ENCODE measurements around the gene RB1. TPM values are rescaled to one million over a fixed set of nuclear protein-coding genes. Genes with fewer than 3 reads are reported as not detected.

Gene RB1
- total and polyA plus RNA-seq, 9 of the 15 experiments (the other 6 are each of a cell fraction or from before 2014, with no cell fraction given), result 5.0 to 23.8 (median 17.9) TPM

DNA sequence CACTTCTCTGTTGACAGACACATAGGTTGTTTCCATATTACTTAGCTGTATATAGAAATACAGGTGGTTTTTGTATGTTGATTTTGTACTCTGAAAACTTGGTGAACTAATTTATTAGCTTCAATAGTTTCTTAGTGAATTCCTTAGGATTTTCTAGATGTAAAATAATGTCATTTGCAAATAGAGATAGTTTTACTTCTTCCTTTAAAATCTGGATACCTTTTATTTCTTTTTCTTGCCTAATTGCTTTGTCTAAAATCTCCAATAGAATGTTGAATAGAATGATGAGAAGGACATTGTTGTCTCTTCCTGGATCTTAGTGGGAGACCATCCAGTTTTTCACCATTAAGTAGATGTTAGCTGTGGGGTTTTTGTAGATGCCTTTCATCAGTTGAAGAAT lies 18.7 kb downstream of the RB1 start:
- H3K4me1 ChIP-seq (replicated peaks in 1 of 2; ENCODE audit: control insufficient read depth in 2 of 2, insufficient read depth in 2 of 2, low read length in 2 of 2), result no peaks in the 10 kb centered on the region; a peak in 1 of 5 replicates
- no peaks in the 10 kb centered on the region for H3K36me3 ChIP-seq (ENCODE audit: control insufficient read depth, insufficient read depth, low read length)
- no peak for FAIRE-seq
- intact Hi-C loops (cut with micrococcal nuclease), result no loop called here
- H3K79me2 ChIP-seq (ENCODE audit: control insufficient read depth, insufficient read depth, low read length), result no peaks in the 10 kb centered on the region
- no peaks in the 10 kb centered on the region for H4K20me1 ChIP-seq (replicated peaks; ENCODE audit: control insufficient read depth, insufficient read depth, low read length)
- H3K27ac ChIP-seq (ENCODE audit: extremely low read depth, low read depth, low read length), result no peak overlapping the region
- H3K9me3 ChIP-seq (replicated peaks; ENCODE audit: control insufficient read depth, insufficient read depth, low read depth, low read length), result no peaks in the 10 kb centered on the region
- in situ Hi-C loops (cut with MboI), result no loop called here
- no peak overlapping the region for H3K4me2 ChIP-seq (ENCODE audit: insufficient read depth, low read length)
- H3K9me1 ChIP-seq (ENCODE audit: control insufficient read depth, insufficient read depth, low read length), result no peaks in the 10 kb centered on the region
- H3K9ac ChIP-seq (ENCODE audit: insufficient read depth in 1 of 2, low read depth in 2 of 2, low read length in 2 of 2), result no peak overlapping the region
- H3K27me3 ChIP-seq (ENCODE audit: control insufficient read depth in 2 of 2, insufficient read depth in 2 of 2, low read length in 2 of 2), result no peaks in the 10 kb centered on the region
- no peak overlapping the region for H3K4me3 ChIP-seq
- ChIA-PET CTCF (ENCODE audit: low intra/inter-chr PET ratio) (no interaction called here), POLR2A (no interaction called here)
- no peak for ATAC-seq
- no peak overlapping the region for H2AFZ ChIP-seq (ENCODE audit: low read depth, low read length)
- BruUV-seq (replicated peaks), result no TSS peak
- DNase-seq (ENCODE audit: extremely low read depth in 1 of 4, low spot score in 3 of 4), result no peak
- TF ChIP-seq PYGO2 (tag; IDR thresholded peaks at IDR 0.05), result no peak
- TF ChIP-seq, protein P1, sequence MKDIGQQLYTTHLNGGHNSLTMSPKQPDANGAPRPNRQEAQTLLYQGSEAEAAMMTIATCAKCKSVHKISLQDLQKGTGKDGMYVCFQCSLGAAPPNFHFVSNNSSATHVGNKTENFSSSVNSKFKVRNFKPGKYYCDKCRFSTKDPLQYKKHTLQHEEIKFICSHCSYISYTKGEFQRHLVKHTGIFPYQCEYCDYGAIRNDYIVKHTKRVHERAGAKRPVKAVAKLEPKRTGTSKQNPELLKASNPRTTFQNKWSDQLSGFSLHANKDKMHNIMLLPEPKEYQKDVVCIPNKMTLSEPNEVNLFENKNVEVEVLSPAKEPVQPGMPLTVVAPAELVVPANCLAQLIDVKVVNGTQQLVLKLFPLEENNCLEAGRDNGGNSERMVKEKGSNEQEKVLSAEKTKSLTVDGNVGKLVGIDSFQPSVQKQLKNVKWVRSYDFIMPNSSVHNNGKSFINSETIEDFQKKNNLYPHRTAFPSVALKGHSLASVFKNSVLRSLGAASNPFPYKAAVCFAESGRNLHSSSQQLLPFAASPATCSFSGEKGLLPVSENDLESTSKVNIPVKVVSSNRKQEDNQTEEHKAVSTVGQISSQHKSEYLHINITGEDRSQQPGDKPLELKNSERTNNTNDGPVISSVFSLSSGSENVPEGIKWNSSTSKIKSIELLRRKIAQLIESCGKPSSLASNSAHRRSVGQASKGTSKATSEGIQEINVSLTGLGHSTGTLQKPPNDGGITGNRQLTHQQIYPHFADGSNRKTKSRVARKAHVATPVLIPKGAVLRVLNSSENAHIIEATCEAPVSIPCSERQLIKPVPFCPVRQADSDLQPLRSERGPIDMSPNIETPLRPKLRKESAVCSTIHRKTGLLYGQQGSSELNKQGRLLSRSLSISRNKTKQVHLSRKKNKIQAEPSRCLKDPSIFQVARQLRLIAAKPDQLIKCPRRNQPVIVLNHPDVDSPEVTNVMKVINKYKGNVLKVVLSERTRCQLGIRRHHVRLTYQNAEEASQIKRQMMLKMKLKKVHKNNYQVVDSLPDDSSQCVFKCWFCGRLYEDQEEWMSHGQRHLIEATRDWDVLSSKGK (CRISPR knock-in tag; IDR thresholded peaks at IDR 0.05), result no peak
- TF ChIP-seq, protein P2, sequence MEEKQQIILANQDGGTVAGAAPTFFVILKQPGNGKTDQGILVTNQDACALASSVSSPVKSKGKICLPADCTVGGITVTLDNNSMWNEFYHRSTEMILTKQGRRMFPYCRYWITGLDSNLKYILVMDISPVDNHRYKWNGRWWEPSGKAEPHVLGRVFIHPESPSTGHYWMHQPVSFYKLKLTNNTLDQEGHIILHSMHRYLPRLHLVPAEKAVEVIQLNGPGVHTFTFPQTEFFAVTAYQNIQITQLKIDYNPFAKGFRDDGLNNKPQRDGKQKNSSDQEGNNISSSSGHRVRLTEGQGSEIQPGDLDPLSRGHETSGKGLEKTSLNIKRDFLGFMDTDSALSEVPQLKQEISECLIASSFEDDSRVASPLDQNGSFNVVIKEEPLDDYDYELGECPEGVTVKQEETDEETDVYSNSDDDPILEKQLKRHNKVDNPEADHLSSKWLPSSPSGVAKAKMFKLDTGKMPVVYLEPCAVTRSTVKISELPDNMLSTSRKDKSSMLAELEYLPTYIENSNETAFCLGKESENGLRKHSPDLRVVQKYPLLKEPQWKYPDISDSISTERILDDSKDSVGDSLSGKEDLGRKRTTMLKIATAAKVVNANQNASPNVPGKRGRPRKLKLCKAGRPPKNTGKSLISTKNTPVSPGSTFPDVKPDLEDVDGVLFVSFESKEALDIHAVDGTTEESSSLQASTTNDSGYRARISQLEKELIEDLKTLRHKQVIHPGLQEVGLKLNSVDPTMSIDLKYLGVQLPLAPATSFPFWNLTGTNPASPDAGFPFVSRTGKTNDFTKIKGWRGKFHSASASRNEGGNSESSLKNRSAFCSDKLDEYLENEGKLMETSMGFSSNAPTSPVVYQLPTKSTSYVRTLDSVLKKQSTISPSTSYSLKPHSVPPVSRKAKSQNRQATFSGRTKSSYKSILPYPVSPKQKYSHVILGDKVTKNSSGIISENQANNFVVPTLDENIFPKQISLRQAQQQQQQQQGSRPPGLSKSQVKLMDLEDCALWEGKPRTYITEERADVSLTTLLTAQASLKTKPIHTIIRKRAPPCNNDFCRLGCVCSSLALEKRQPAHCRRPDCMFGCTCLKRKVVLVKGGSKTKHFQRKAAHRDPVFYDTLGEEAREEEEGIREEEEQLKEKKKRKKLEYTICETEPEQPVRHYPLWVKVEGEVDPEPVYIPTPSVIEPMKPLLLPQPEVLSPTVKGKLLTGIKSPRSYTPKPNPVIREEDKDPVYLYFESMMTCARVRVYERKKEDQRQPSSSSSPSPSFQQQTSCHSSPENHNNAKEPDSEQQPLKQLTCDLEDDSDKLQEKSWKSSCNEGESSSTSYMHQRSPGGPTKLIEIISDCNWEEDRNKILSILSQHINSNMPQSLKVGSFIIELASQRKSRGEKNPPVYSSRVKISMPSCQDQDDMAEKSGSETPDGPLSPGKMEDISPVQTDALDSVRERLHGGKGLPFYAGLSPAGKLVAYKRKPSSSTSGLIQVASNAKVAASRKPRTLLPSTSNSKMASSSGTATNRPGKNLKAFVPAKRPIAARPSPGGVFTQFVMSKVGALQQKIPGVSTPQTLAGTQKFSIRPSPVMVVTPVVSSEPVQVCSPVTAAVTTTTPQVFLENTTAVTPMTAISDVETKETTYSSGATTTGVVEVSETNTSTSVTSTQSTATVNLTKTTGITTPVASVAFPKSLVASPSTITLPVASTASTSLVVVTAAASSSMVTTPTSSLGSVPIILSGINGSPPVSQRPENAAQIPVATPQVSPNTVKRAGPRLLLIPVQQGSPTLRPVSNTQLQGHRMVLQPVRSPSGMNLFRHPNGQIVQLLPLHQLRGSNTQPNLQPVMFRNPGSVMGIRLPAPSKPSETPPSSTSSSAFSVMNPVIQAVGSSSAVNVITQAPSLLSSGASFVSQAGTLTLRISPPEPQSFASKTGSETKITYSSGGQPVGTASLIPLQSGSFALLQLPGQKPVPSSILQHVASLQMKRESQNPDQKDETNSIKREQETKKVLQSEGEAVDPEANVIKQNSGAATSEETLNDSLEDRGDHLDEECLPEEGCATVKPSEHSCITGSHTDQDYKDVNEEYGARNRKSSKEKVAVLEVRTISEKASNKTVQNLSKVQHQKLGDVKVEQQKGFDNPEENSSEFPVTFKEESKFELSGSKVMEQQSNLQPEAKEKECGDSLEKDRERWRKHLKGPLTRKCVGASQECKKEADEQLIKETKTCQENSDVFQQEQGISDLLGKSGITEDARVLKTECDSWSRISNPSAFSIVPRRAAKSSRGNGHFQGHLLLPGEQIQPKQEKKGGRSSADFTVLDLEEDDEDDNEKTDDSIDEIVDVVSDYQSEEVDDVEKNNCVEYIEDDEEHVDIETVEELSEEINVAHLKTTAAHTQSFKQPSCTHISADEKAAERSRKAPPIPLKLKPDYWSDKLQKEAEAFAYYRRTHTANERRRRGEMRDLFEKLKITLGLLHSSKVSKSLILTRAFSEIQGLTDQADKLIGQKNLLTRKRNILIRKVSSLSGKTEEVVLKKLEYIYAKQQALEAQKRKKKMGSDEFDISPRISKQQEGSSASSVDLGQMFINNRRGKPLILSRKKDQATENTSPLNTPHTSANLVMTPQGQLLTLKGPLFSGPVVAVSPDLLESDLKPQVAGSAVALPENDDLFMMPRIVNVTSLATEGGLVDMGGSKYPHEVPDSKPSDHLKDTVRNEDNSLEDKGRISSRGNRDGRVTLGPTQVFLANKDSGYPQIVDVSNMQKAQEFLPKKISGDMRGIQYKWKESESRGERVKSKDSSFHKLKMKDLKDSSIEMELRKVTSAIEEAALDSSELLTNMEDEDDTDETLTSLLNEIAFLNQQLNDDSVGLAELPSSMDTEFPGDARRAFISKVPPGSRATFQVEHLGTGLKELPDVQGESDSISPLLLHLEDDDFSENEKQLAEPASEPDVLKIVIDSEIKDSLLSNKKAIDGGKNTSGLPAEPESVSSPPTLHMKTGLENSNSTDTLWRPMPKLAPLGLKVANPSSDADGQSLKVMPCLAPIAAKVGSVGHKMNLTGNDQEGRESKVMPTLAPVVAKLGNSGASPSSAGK (IDR thresholded peaks at IDR 0.05), result no peak
- TF ChIP-seq KDM1A (IDR thresholded peaks at IDR 0.05), result no peak

Measured in K562 (cell line).